ENCODE measurements around the gene NCF2. TPM values are rescaled to one million over a fixed set of nuclear protein-coding genes. Genes with fewer than 3 reads are reported as not detected.
A peak's percentile ranks its signal among the peaks of the same experiment; 100 is the strongest.

The NCF2 gene
- total and polyA plus RNA-seq, 4 experiments from 2014 or later = 2.0 to 6.9 (median 5.9) TPM

DNA sequence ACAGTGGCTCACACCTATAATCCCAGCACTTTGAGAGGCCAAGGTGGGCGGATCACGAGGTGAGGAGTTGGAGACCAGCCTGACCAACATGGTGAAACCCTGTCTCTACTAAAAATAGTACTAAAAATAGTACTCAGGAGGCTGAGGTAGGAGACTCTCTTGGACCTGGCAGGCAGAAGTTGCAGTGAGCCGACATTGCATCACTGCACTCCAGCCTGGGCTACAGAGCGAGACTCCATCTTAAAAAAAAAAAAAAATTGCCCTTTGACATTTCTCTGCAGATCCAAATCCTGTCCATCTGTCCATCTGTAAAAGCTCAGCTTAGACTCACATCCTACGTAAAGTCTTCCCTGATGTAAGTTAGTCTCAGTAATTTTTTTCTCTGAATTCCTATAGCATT is 6.2 kb upstream of the NCF2 start:
- H3K4me1 ChIP-seq (ENCODE audit: insufficient read depth, low read length) = no peaks in the 10 kb centered on the region
- Mint-ChIP-seq H3K4me1 (peaks cover 0 to 2% (median under 1%) of the 10 kb centered on the region in 4 donors), H3K27me3 (peaks cover 4 to 7% of the 10 kb centered on the region in 2 donors), H3K9me3 (no peaks in the 10 kb centered on the region), H3K4me3 (no peak overlapping the region), H3K27ac (no peak overlapping the region), H3K36me3 (no peaks in the 10 kb centered on the region)
- POLR2A ChIA-PET (ENCODE audit: partially characterized antibody) = no interaction called here
- no peaks in the 10 kb centered on the region for H3K9me3 ChIP-seq (ENCODE audit: control insufficient read depth in 1 of 2, low read length in 2 of 2)
- DNase-seq = no peak
- CTCF ChIA-PET (ENCODE audit: partially characterized antibody) = no interaction called here
- H3K36me3 ChIP-seq (ENCODE audit: insufficient read depth, low read length) = no peaks in the 10 kb centered on the region
- intact Hi-C loops (cut with micrococcal nuclease) = no loop called here
- H3K4me3 ChIP-seq (ENCODE audit: low read length in 2 of 2) = no peak overlapping the region
- no peaks in the 10 kb centered on the region for H3K27me3 ChIP-seq (ENCODE audit: insufficient read depth, low read length)
- H3K27ac ChIP-seq (ENCODE audit: low read depth, low read length) = no peak overlapping the region

DNA sequence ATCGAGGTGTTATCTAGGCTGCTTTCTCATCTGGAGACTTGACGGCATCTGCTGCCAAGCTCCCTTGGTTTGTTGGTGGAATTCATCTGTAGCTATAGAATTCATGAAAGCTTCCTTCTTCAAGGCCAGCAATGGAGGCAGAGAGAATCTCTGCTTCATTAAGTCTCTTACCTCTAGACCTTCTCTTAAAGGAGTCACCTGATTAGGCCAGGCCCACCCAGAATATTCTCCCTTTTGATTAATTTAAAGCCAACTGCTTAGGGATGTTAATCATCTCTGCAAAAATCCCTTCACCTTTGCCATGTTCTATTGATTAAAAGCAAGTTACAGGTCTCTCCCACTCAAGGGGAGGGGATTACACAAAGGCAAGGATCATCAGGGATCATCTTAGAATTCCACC is 5.3 kb upstream of the NCF2 start:
- no peak for DNase-seq
- Mint-ChIP-seq H3K9me3 (no peaks in the 10 kb centered on the region), H3K4me3 (no peak overlapping the region), H3K4me1 (peaks cover 2 to 6% (median 3%) of the 10 kb centered on the region in 4 donors), H3K27me3 (peaks cover 4 to 7% of the 10 kb centered on the region in 2 donors), H3K36me3 (no peaks in the 10 kb centered on the region), H3K27ac (no peak overlapping the region)
- no peak overlapping the region for H3K27ac ChIP-seq (ENCODE audit: low read depth, low read length)
- POLR2A ChIA-PET (ENCODE audit: partially characterized antibody) = no interaction called here
- H3K4me3 ChIP-seq (ENCODE audit: low read length in 2 of 2) = no peak overlapping the region
- CTCF ChIA-PET (ENCODE audit: partially characterized antibody) = no interaction called here
- intact Hi-C loops (cut with micrococcal nuclease) = no loop called here
- H3K9me3 ChIP-seq (ENCODE audit: control insufficient read depth in 1 of 2, low read length in 2 of 2) = no peaks in the 10 kb centered on the region
- H3K4me1 ChIP-seq (ENCODE audit: insufficient read depth, low read length) = peaks cover 7% of the 10 kb centered on the region
- H3K36me3 ChIP-seq (ENCODE audit: insufficient read depth, low read length) = no peaks in the 10 kb centered on the region
- H3K27me3 ChIP-seq (ENCODE audit: insufficient read depth, low read length) = no peaks in the 10 kb centered on the region

DNA sequence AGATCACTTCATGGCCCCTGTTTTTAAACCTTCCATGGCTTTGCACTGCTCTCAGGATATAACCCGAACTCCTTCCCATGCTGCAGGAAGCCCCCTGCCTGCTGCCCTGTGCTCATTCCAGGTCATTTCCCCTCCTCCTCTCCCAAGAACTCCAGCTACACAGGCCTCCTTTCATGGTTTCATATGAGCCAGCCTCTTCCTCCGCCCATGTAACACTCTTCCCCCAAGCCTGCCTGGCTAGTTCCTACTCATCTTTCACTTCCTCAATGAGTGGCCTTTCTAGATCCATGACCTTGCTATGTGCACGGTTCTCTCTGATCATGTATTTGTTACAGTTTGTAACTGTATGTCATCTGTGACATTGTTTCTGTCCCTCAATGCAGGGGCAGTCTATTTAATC is 3.1 kb upstream of the NCF2 start:
- H3K4me1 Mint-ChIP-seq = peaks cover 20 to 27% (median 23%) of the 10 kb centered on the region in 4 donors
- H3K9me3 Mint-ChIP-seq = peaks cover 0 to 3% (median 0%) of the 10 kb centered on the region in 8 donors
- Histone ChIP-seq H3K4me3 (ENCODE audit: low read length in 2 of 2) (no peak overlapping the region), H3K27me3 (ENCODE audit: insufficient read depth, low read length) (no peaks in the 10 kb centered on the region), H3K36me3 (ENCODE audit: insufficient read depth, low read length) (no peaks in the 10 kb centered on the region), H3K27ac (ENCODE audit: low read depth, low read length) (no peak overlapping the region), H3K9me3 (ENCODE audit: control insufficient read depth in 1 of 2, low read length in 2 of 2) (no peaks in the 10 kb centered on the region), H3K4me1 (ENCODE audit: insufficient read depth, low read length) (peaks cover 28% of the 10 kb centered on the region)
- no peak for DNase-seq
- peaks cover 4 to 7% of the 10 kb centered on the region in 2 donors for H3K27me3 Mint-ChIP-seq
- no peaks in the 10 kb centered on the region for H3K36me3 Mint-ChIP-seq
- ChIA-PET CTCF (ENCODE audit: partially characterized antibody) (no interaction called here), POLR2A (ENCODE audit: partially characterized antibody) (interaction anchor here (0.9 kb wide), 1 partner anchor 13 kb away, joined by 3 read pairs; no protein-coding TSS in a partner anchor)
- intact Hi-C loops (cut with micrococcal nuclease) = loop anchor here (5.0 kb wide), 1 partner anchor 34 kb away; no protein-coding TSS in a partner anchor
- H3K4me3 Mint-ChIP-seq = peak overlapping the region in 1 of 8 donors; percentile 9
- H3K27ac Mint-ChIP-seq = no peak overlapping the region

- ChIA-PET POLR2A (ENCODE audit: partially characterized antibody) (no interaction called here), CTCF (ENCODE audit: partially characterized antibody) (interaction anchor here (1.2 kb wide), 1 partner anchor 114 kb away, joined by 3 read pairs; no protein-coding TSS in a partner anchor)
- H3K27me3 Mint-ChIP-seq = peaks cover 4 to 7% of the 10 kb centered on the region in 2 donors
- H3K4me1 Mint-ChIP-seq = peaks cover 20 to 31% (median 24%) of the 10 kb centered on the region in 4 donors
- Histone ChIP-seq H3K4me3 (ENCODE audit: low read length in 2 of 2) (no peak overlapping the region), H3K9me3 (ENCODE audit: control insufficient read depth in 1 of 2, low read length in 2 of 2) (no peaks in the 10 kb centered on the region), H3K27ac (ENCODE audit: low read depth, low read length) (no peak overlapping the region), H3K27me3 (ENCODE audit: insufficient read depth, low read length) (no peaks in the 10 kb centered on the region), H3K4me1 (ENCODE audit: insufficient read depth, low read length) (peaks cover 28% of the 10 kb centered on the region), H3K36me3 (ENCODE audit: insufficient read depth, low read length) (no peaks in the 10 kb centered on the region)
- intact Hi-C loops (cut with micrococcal nuclease) = loop anchor here (5.0 kb wide), 1 partner anchor 35 kb away; no protein-coding TSS in a partner anchor
- no peak for DNase-seq
- H3K4me3 Mint-ChIP-seq = no peak overlapping the region
- H3K9me3 Mint-ChIP-seq = peaks cover 0 to 3% (median 0%) of the 10 kb centered on the region in 8 donors
- H3K27ac Mint-ChIP-seq = peak overlapping the region in 1 of 7 donors; percentile 74
- H3K36me3 Mint-ChIP-seq = no peaks in the 10 kb centered on the region
These were observed 2.5 kb upstream of the NCF2 start for GRCh38 chr1:183592733-183593132.

DNA sequence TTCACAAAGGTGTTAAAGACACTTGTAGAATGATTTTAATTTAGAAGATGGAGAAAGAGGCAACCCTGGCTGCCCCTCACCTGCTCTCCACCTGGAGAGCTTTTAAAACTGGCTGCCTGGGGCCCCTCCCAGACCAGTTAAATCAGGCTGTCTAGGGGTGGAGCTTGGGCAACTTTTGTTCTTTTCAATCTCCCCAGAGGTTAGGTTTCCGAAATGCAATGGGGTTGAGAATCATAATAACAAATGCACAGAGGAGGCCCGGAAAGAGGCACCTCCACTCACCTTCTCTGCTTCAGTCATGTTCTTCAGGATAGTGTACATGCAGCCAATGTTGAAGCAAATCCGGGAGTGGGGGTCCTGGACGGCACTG is 400 bp downstream of the NCF2 start:
- intact Hi-C loops (cut with micrococcal nuclease) = loop anchor here (5.0 kb wide), 1 partner anchor 37 kb away; no protein-coding TSS in a partner anchor
- peaks cover 4 to 7% of the 10 kb centered on the region in 2 donors for H3K27me3 Mint-ChIP-seq
- peaks cover 28% of the 10 kb centered on the region for H3K4me1 ChIP-seq (ENCODE audit: insufficient read depth, low read length)
- H3K27ac ChIP-seq (ENCODE audit: low read depth, low read length) = peak overlapping the region; percentile 50
- no peak overlapping the region for H3K4me3 ChIP-seq (ENCODE audit: low read length in 2 of 2)
- H3K27me3 ChIP-seq (ENCODE audit: insufficient read depth, low read length) = no peaks in the 10 kb centered on the region
- no peaks in the 10 kb centered on the region for H3K9me3 ChIP-seq (ENCODE audit: control insufficient read depth in 1 of 2, low read length in 2 of 2)
- peaks cover 0 to 3% (median 0%) of the 10 kb centered on the region in 8 donors for H3K9me3 Mint-ChIP-seq
- ChIA-PET POLR2A (ENCODE audit: partially characterized antibody) (interaction anchor here (2.0 kb wide), 2 partner anchors 10 to 118 kb away, joined by 6 to 8 read pairs; partner anchors contain the start of gene SMG7), CTCF (ENCODE audit: partially characterized antibody) (interaction anchor here (1.9 kb wide), 1 partner anchor 9 kb away, joined by 5 read pairs; no protein-coding TSS in a partner anchor)
- peak overlapping the region in 5 of 7 donors; percentile 34 to 93 (median 72) for H3K27ac Mint-ChIP-seq
- DNase-seq = no peak
- no peaks in the 10 kb centered on the region for H3K36me3 Mint-ChIP-seq
- peak overlapping the region in 4 of 8 donors; percentile 12 to 66 (median 54) for H3K4me3 Mint-ChIP-seq
- no peaks in the 10 kb centered on the region for H3K36me3 ChIP-seq (ENCODE audit: insufficient read depth, low read length)
- H3K4me1 Mint-ChIP-seq = peaks cover 21 to 31% (median 25%) of the 10 kb centered on the region in 4 donors

DNA sequence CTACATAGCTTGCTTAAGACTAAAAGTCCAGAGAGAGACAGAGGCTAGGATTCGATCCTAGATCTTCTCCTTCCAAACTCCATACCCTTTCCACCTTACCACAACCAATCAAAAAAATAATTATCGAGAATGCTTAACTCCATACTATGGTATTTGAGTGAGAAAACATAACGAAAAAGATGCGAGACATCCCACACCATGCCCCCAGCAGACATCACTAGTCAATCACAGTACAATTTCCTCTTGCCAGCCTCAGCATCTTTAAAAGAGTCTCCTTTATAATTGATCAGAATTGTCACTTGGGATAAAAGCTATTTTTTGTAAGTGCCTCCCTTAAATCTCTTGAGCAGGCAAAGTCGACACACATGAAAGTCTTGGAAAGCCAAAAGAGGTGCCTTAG is 875 bp downstream of the NCF2 start:
- H3K27ac Mint-ChIP-seq = peak overlapping the region in 6 of 7 donors; percentile 1 to 82 (median 44)

GRCh38 chr1:183588827-183589226 is 1.4 kb downstream of the NCF2 start:
- Mint-ChIP-seq H3K27me3 (peaks cover 4 to 7% of the 10 kb centered on the region in 2 donors), H3K27ac (peak overlapping the region; percentile 9 to 82 (median 69)), H3K4me1 (peaks cover 21 to 31% (median 26%) of the 10 kb centered on the region in 4 donors), H3K4me3 (peak overlapping the region in 6 of 8 donors; percentile 2 to 66 (median 43)), H3K9me3 (peaks cover 0 to 3% (median 0%) of the 10 kb centered on the region in 8 donors), H3K36me3 (no peaks in the 10 kb centered on the region)
- H3K27ac ChIP-seq (ENCODE audit: low read depth, low read length) = peak overlapping the region; percentile 38
- H3K9me3 ChIP-seq (ENCODE audit: control insufficient read depth in 1 of 2, low read length in 2 of 2) = no peaks in the 10 kb centered on the region
- peak overlapping the region in 1 of 2 donors; percentile 16 for H3K4me3 ChIP-seq (ENCODE audit: low read length in 2 of 2)
- no peak for DNase-seq
- H3K27me3 ChIP-seq (ENCODE audit: insufficient read depth, low read length) = no peaks in the 10 kb centered on the region
- intact Hi-C loops (cut with micrococcal nuclease) = no loop called here
- H3K36me3 ChIP-seq (ENCODE audit: insufficient read depth, low read length) = no peaks in the 10 kb centered on the region
- ChIA-PET CTCF (ENCODE audit: partially characterized antibody) (interaction anchor here (1.1 to 1.9 kb wide), 2 partner anchors 10 to 35 kb away, joined by 3 to 5 read pairs; no protein-coding TSS in a partner anchor), POLR2A (ENCODE audit: partially characterized antibody) (interaction anchor here (0.8 to 2.0 kb wide), 3 partner anchors 9 to 117 kb away, joined by 3 to 8 read pairs (median 6); partner anchors contain the start of gene SMG7)
- peaks cover 28% of the 10 kb centered on the region for H3K4me1 ChIP-seq (ENCODE audit: insufficient read depth, low read length)

More for the DNA sequence above, 875 bp downstream of the NCF2 start:
- ChIA-PET CTCF (ENCODE audit: partially characterized antibody) (interaction anchor here (1.1 to 1.9 kb wide), 2 partner anchors 9 to 35 kb away, joined by 3 to 5 read pairs; no protein-coding TSS in a partner anchor), POLR2A (ENCODE audit: partially characterized antibody) (interaction anchor here (2.0 kb wide), 2 partner anchors 9 to 118 kb away, joined by 6 to 8 read pairs; partner anchors contain the start of gene SMG7)
- H3K36me3 ChIP-seq (ENCODE audit: insufficient read depth, low read length) = no peaks in the 10 kb centered on the region
- H3K4me1 Mint-ChIP-seq = peaks cover 21 to 31% (median 26%) of the 10 kb centered on the region in 4 donors
- H3K9me3 ChIP-seq (ENCODE audit: control insufficient read depth in 1 of 2, low read length in 2 of 2) = no peaks in the 10 kb centered on the region
- H3K4me3 ChIP-seq (ENCODE audit: low read length in 2 of 2) = peak overlapping the region in 1 of 2 donors; percentile 16
- peaks cover 28% of the 10 kb centered on the region for H3K4me1 ChIP-seq (ENCODE audit: insufficient read depth, low read length)
- DNase-seq = no peak
- no peaks in the 10 kb centered on the region for H3K27me3 ChIP-seq (ENCODE audit: insufficient read depth, low read length)
- peaks cover 4 to 7% of the 10 kb centered on the region in 2 donors for H3K27me3 Mint-ChIP-seq
- intact Hi-C loops (cut with micrococcal nuclease) = no loop called here
- H3K4me3 Mint-ChIP-seq = peak overlapping the region in 5 of 8 donors; percentile 2 to 66 (median 51)
- H3K36me3 Mint-ChIP-seq = no peaks in the 10 kb centered on the region
- H3K9me3 Mint-ChIP-seq = peaks cover 0 to 3% (median 0%) of the 10 kb centered on the region in 8 donors
- peak overlapping the region; percentile 50 for H3K27ac ChIP-seq (ENCODE audit: low read depth, low read length)

Measured in CD4-positive, alpha-beta memory T cell (primary cell).